WTC11 (cell line): ENCODE results near the gene CCDC107.
A peak's percentile ranks its signal among the peaks of the same experiment; 100 is the strongest.

Experiments used
- ESRRA ChIP-seq: sonication (generic); formaldehyde crosslinking; IDR thresholded peaks from 2 replicates; pipeline ENCODE4 v1.8.1; 2022; ENCODE audit warnings: mild to moderate bottlenecking, missing genetic modification reagents, borderline replicate concordance
- FOXK1 ChIP-seq: sonication (generic); formaldehyde crosslinking; IDR thresholded peaks from 2 replicates; pipeline ENCODE4 v1.8.0; 2022; ENCODE audit warnings: mild to moderate bottlenecking, moderate library complexity, missing genetic modification reagents
- NFE2L1 ChIP-seq: sonication (generic); formaldehyde crosslinking; IDR thresholded peaks from 2 replicates; pipeline ENCODE4 v1.8.1; 2023; ENCODE audit warnings: missing genetic modification reagents
- NR2C2 ChIP-seq: sonication (generic); formaldehyde crosslinking; IDR thresholded peaks from 2 replicates; pipeline ENCODE4 v1.8.0; 2022; ENCODE audit warnings: mild to moderate bottlenecking, missing genetic modification reagents
- TEAD4 ChIP-seq: sonication (generic); formaldehyde crosslinking; IDR thresholded peaks from 2 replicates; pipeline ENCODE4 v1.8.0; 2022; ENCODE audit warnings: mild to moderate bottlenecking, missing genetic modification reagents
- ZNF121 ChIP-seq: sonication (generic); formaldehyde crosslinking; IDR thresholded peaks from 2 replicates; pipeline ENCODE4 v1.8.0; 2023; ENCODE audit warnings: missing genetic modification reagents
- TF ChIP-seq, protein P1 (sequence below): fragments of 200-600 bp; IDR thresholded peaks from 2 replicates; pipeline ENCODE4 v1.8.0; 2022; ENCODE audit warnings: antibody characterized with exemption
- TF ChIP-seq, protein P2 (sequence below): sonication (generic); formaldehyde crosslinking; IDR thresholded peaks from 2 replicates; pipeline ENCODE4 v1.8.1; 2023; ENCODE audit warnings: mild to moderate bottlenecking, missing genetic modification reagents, moderate library complexity

DNA sequence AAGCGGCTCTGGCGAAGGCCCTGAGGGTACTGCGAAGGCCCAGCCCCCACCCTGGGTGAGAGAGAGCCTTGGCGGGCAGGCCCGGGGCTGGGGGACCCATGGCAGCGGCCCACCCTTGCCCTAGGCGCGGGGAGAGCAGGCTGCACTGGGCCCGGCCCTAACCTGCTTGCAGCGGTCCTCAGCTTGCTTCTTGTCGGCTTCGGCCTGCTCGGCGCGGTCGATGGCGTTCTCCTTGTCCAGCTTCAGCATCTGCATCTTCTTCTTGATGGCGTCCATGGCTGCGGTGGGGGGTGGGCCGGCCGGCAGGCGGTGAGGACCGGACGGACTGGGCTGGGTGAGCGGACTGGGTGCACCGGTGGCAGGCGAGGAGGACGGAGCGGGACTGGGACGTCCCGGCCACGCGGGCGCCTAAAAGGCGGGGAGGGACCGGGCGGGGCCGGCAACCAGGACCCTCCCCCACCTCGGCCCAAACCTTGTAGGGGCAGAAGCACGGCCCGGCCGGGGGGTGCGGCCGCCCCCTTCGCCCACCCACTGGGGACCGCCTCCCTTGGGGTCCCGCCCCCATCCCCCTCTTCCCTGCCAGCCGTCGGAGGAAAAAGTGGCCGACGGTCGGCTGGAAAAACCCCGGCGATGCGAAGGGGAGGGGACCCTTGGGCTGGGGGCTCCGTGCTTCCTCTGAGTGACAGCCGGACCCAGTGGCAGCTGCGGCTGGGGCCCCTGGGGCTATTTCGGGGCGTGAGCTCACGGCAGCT lies 31.6 kb downstream of the CCDC107 start, which contains the start of gene TPM2:
- TF ChIP-seq NR2C2 (CRISPR knock-in tag) (no peak), ESRRA (no peak), TEAD4 (CRISPR knock-in tag) (no peak), FOXK1 (CRISPR knock-in tag) (peak; percentile 32), NFE2L1 (CRISPR knock-in tag) (0 out of 2 replicates have a peak, but pooled peaks have one; percentile 55), ZNF121 (0 out of 2 replicates have a peak, but pooled peaks have one; percentile 42)
- TF ChIP-seq, protein P1, sequence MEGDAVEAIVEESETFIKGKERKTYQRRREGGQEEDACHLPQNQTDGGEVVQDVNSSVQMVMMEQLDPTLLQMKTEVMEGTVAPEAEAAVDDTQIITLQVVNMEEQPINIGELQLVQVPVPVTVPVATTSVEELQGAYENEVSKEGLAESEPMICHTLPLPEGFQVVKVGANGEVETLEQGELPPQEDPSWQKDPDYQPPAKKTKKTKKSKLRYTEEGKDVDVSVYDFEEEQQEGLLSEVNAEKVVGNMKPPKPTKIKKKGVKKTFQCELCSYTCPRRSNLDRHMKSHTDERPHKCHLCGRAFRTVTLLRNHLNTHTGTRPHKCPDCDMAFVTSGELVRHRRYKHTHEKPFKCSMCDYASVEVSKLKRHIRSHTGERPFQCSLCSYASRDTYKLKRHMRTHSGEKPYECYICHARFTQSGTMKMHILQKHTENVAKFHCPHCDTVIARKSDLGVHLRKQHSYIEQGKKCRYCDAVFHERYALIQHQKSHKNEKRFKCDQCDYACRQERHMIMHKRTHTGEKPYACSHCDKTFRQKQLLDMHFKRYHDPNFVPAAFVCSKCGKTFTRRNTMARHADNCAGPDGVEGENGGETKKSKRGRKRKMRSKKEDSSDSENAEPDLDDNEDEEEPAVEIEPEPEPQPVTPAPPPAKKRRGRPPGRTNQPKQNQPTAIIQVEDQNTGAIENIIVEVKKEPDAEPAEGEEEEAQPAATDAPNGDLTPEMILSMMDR, result no peak
- TF ChIP-seq, protein P2, sequence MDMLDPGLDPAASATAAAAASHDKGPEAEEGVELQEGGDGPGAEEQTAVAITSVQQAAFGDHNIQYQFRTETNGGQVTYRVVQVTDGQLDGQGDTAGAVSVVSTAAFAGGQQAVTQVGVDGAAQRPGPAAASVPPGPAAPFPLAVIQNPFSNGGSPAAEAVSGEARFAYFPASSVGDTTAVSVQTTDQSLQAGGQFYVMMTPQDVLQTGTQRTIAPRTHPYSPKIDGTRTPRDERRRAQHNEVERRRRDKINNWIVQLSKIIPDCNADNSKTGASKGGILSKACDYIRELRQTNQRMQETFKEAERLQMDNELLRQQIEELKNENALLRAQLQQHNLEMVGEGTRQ (CRISPR knock-in tag), result no peak; the same call in 1 of the 2 replicates
